Colonic mucosa (tissue), 4 donors: Measurements from ENCODE around the gene TRMT112. TPM values are rescaled to one million over a fixed set of nuclear protein-coding genes. Genes with fewer than 3 reads are reported as not detected.
"Not testable (repeated sequence)": the region's sequence is repeated elsewhere in the genome, so short reads cannot be mapped to it uniquely, and the experiment has no call there.

ENCODE experiments used
- DNase-seq: peaks from one replicate; pipeline ENCODE4 v3.0.0-alpha.2; 2020
- H3K27ac ChIP-seq: fragments of 200-600 bp; one replicate; pipeline ENCODE4 v1.8.0; 2021
- H3K27me3 ChIP-seq: fragments of 200-600 bp; one replicate; pipeline ENCODE4 v1.8.0; 2021
- H3K36me3 ChIP-seq: fragments of 200-600 bp; one replicate; pipeline ENCODE4 v1.8.0; 2021
- H3K4me1 ChIP-seq: fragments of 200-600 bp; one replicate; pipeline ENCODE4 v1.8.0; 2021; ENCODE audit warnings: mild to moderate bottlenecking
- H3K4me3 ChIP-seq: fragments of 200-600 bp; one replicate; pipeline ENCODE4 v1.8.0; 2021
- H3K9ac ChIP-seq, 2 donors: one replicate each; pipeline ENCODE4 v1.7.0; 2013; ENCODE audit warnings: control low read depth in 2 of 2, low read depth in 2 of 2, low read length in 2 of 2
- H3K9me3 ChIP-seq: fragments of 200-600 bp; one replicate; pipeline ENCODE4 v1.8.0; 2021
- intact Hi-C: fragments of 100-400 bp; cut with DNase I; formaldehyde crosslinking; loops from one replicate; pipeline ENCODE4 v1.14.1; 2022
- total RNA-seq, 2 donors: library from RNA; stranded (reverse); fragmentation: NEBNext Ultra II Directional in 1 of 2; extraction: Animal tissue kit (Norgen Biotek cat#: 25700) in 1 of 2; gene quantifications; one replicate each; pipeline ENCODE4 v1.2.1, GENCODE V29; 2021
- TF ChIP-seq, protein P1 (sequence below): fragments of 200-600 bp; IDR thresholded peaks from one replicate; pipeline ENCODE4 v1.8.0; 2022; ENCODE audit warnings: antibody characterized with exemption, mild to moderate bottlenecking
- donor health status: healthy.
- donor health status: DM: no; HTN: no; CAD: no.
- donor health status: DM: no; HTN: no; CAD: no.

Gene TRMT112
- total RNA-seq, 2 donors from 2014 or later: 75.9 to 184 TPM

DNA sequence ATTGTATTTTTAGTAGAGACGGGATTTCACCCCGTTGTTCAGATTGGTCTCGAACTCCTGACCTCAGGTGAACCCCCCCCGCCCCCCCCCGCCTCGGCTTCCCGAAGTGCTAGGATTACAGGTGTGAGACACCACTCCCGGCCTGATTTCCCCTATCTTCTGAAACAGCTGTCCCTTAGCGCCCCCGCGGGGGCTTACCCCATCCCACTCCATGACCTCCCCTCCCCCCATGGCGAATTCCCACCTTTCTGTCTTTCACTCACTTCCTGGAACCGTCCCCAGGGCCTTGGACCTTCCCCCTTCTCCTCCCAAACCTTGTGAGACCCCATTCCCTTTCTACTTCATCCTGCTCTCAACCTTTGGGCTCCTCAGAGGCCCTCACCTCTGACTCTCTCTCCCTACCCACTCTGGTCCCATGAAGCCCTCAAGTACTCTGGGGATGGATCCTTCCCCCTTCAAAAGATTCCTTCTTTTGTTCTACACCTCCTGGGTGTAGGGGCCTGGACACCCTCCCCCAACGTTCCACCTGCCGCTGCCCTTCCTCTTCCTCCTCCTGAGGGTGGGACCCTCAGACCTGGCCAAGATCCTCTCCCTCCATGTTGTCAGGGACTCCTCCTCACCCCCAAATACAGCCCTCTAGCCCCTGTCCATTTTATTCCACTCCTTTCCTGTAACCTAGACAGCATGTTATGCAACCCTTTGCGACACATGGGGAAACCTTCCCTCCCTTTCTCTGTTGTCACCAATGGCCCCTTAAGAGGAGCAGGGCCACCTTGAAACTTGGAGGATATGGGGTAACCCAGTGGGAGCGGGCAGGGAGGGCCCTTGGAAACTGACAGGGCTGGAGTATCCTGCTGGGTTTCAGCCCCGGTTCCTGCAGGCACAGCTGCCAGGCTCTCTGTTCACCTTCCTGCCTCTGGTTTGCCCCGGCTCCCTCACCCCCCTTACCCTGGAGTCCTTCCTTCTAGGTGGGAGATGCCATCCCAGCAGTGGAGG, 1.7 kb upstream of the TRMT112 start:
- intact Hi-C loops: loop anchor here (5.0 kb wide), 1 partner anchor 38 kb away; the partner anchor contains the start of gene RPS6KA4
- TF ChIP-seq, protein P1, sequence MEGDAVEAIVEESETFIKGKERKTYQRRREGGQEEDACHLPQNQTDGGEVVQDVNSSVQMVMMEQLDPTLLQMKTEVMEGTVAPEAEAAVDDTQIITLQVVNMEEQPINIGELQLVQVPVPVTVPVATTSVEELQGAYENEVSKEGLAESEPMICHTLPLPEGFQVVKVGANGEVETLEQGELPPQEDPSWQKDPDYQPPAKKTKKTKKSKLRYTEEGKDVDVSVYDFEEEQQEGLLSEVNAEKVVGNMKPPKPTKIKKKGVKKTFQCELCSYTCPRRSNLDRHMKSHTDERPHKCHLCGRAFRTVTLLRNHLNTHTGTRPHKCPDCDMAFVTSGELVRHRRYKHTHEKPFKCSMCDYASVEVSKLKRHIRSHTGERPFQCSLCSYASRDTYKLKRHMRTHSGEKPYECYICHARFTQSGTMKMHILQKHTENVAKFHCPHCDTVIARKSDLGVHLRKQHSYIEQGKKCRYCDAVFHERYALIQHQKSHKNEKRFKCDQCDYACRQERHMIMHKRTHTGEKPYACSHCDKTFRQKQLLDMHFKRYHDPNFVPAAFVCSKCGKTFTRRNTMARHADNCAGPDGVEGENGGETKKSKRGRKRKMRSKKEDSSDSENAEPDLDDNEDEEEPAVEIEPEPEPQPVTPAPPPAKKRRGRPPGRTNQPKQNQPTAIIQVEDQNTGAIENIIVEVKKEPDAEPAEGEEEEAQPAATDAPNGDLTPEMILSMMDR: no peak
- no peaks in the 10 kb centered on the region for H3K27me3 ChIP-seq
- H3K27ac ChIP-seq: peak overlapping the region; percentile 99
- H3K9ac ChIP-seq: peak overlapping the region; percentile 68 to 97
- no peaks in the 10 kb centered on the region for H3K36me3 ChIP-seq
- peaks cover 22% of the 10 kb centered on the region for H3K4me1 ChIP-seq
- H3K4me3 ChIP-seq: peak overlapping the region; percentile 76
- no peak for DNase-seq
- no peaks in the 10 kb centered on the region for H3K9me3 ChIP-seq

DNA sequence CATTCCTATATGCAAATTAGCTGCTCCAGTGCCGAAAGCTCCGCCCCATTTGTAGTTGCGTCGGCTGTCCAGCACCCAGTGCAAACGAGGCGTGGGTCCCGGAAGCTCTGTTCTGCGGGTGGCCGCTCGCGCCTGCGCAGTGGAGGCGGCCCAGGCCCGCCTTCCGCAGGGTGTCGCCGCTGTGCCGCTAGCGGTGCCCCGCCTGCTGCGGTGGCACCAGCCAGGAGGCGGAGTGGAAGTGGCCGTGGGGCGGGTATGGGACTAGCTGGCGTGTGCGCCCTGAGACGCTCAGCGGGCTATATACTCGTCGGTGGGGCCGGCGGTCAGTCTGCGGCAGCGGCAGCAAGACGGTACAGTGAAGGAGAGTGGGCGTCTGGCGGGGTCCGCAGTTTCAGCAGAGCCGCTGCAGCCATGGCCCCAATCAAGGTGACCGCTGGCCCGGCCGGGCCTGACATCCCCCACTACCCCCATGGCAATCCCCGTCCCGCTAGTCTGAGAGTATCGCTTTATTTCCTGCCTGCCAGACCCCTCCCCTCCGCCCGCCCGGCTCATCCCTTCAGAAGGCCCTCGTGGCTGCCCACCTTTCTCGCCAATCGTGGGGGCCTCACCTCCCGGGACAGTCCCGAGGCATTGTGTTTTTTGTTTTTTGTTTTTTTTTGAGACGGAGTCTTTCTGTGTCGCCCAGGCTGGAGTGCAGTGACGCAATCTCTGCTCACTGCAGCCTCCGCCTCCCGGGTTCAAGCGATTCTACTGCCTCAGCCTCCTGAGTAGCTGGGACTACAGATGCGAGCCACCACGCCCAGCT, 804 bp upstream of the TRMT112 start, which contains the start of gene PRDX5:
Gene PRDX5, plus strand, starts transcription at position 161 of the 805 bp plus-strand sequence. Its CDS starts 95 bp downstream, at position 256.
- TF ChIP-seq, protein P1: peak; percentile 24
- intact Hi-C loops: loop anchor here (5.0 kb wide), 1 partner anchor 39 kb away; the partner anchor contains the start of gene RPS6KA4
- Histone ChIP-seq H3K9me3 (no peaks in the 10 kb centered on the region), H3K4me3 (peak within 1 kb of the TSS; percentile 76), H3K27me3 (no peaks in the 10 kb centered on the region), H3K36me3 (no peaks in the 10 kb centered on the region), H3K9ac (peak within 1 kb of the TSS; percentile 87 to 97), H3K27ac (peak within 1 kb of the TSS; percentile 99), H3K4me1 (peaks cover 22% of the 10 kb centered on the region)
- peak; percentile 96 for DNase-seq

DNA sequence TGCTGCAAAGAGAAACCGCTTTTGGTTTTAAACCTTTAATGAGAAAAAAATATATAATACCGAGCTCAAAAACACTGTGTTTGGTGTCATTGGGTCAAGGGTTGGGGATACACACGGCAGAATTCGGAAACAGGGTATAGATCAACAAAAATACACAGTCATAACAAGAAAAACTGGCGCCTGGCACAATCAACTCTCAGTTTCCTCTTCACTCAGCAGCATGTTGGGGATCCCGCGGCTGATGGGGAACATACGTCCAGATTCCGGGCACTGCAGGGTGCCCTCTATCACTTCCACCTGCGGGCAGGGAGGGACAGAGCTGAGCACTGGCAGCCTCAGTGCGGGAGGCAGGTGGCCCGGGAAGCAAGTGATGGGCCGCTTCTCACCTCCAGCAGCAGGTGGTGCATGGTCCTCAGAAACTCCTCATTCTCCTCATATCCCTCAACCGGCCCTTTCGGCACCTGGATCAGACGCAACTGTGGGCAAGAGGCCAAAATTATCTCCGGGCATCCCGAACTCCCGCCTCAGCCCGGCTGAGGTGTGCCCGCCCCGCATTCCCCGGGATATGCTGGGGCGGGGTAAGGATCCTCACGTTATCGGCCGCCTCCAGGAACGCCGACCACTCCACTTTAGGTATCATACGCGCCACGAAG, 561 bp downstream of the TRMT112 start:
- no peaks in the 10 kb centered on the region for H3K36me3 ChIP-seq
- peak overlapping the region; percentile 76 for H3K4me3 ChIP-seq
- TF ChIP-seq, protein P1: no peak
- H3K27me3 ChIP-seq: no peaks in the 10 kb centered on the region
- H3K9me3 ChIP-seq: no peaks in the 10 kb centered on the region
- peak overlapping the region; percentile 82 to 97 for H3K9ac ChIP-seq
- DNase-seq: peak; percentile 77
- H3K4me1 ChIP-seq: peaks cover 14% of the 10 kb centered on the region
- intact Hi-C loops: loop anchor here (5.0 kb wide), 1 partner anchor 41 kb away; the partner anchor contains the start of gene RPS6KA4
- H3K27ac ChIP-seq: peak overlapping the region; percentile 99

DNA sequence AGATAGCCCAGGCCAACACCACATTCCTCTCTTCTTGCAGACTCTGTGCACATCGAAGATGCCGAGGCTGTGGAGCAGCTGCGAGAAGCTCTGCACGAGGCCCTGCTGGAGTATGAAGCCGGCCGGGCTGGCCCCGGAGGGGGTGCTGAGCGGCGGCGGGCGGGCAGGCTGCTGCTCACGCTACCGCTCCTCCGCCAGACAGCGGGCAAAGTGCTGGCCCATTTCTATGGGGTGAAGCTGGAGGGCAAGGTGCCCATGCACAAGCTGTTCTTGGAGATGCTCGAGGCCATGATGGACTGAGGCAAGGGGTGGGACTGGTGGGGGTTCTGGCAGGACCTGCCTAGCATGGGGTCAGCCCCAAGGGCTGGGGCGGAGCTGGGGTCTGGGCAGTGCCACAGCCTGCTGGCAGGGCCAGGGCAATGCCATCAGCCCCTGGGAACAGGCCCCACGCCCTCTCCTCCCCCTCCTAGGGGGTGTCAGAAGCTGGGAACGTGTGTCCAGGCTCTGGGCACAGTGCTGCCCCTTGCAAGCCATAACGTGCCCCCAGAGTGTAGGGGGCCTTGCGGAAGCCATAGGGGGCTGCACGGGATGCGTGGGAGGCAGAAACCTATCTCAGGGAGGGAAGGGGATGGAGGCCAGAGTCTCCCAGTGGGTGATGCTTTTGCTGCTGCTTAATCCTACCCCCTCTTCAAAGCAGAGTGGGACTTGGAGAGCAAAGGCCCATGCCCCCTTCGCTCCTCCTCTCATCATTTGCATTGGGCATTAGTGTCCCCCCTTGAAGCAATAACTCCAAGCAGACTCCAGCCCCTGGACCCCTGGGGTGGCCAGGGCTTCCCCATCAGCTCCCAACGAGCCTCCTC, 1.5 kb downstream of the TRMT112 start:
- not testable (repeated sequence) for H3K27me3 ChIP-seq, H3K9ac ChIP-seq, H3K9me3 ChIP-seq, H3K36me3 ChIP-seq, H3K4me3 ChIP-seq, DNase-seq
- Histone ChIP-seq H3K4me1 (peaks cover 12% of the 10 kb centered on the region), H3K27ac (peak overlapping the region; percentile 99)
- intact Hi-C loops: loop anchor here (5.0 kb wide), 1 partner anchor 41 kb away; the partner anchor contains the start of gene RPS6KA4
